Measurements from ENCODE around the gene SLC4A11. TPM values are rescaled to one million over a fixed set of nuclear protein-coding genes. Genes with fewer than 3 reads are reported as not detected.

Gene SLC4A11
- total RNA-seq, 1 donor from 2014 or later: 6.6 TPM

GRCh38 chr20:3193806-3194616, 45.0 kb downstream of the SLC4A11 start:
- H3K36me3 ChIP-seq (ENCODE audit: insufficient read depth, low read length): peaks cover 24% of the 10 kb centered on the region
- H3K36me3 Mint-ChIP-seq (ENCODE audit: low read depth, unreplicated experiment): peaks cover 40% of the 10 kb centered on the region
- H3K79me2 ChIP-seq (ENCODE audit: insufficient read depth, low read length): no peaks in the 10 kb centered on the region
- no peaks in the 10 kb centered on the region for H3K9me3 Mint-ChIP-seq (ENCODE audit: unreplicated experiment)
- TF ChIP-seq EZH2 (IDR thresholded peaks at IDR 0.05; ENCODE audit: insufficient read depth, low read length) (no peak), CTCF (IDR thresholded peaks at IDR 0.05; ENCODE audit: insufficient read depth, low read depth, low read length) (no peak)
- H3K27me3 Mint-ChIP-seq (ENCODE audit: low read depth, unreplicated experiment): no peaks in the 10 kb centered on the region
- no peaks in the 10 kb centered on the region for H3K4me1 ChIP-seq (ENCODE audit: insufficient read depth, low read length)
- FAIRE-seq (no peak), DNase-seq (ENCODE audit: low read depth) (no peak)
- H3K4me3 ChIP-seq (ENCODE audit: insufficient read depth, low read depth, low read length): no peak overlapping the region
- H3K9me3 ChIP-seq (ENCODE audit: insufficient read depth, low read depth, low read length): no peaks in the 10 kb centered on the region
- no peak overlapping the region for H3K27ac ChIP-seq (ENCODE audit: low read depth, low read length)
- H2AFZ ChIP-seq (ENCODE audit: low read depth, low read length): no peak overlapping the region
- H4K20me1 ChIP-seq (ENCODE audit: insufficient read depth, low read length): peaks cover 7% of the 10 kb centered on the region
- no peak overlapping the region for H3K4me3 Mint-ChIP-seq (ENCODE audit: unreplicated experiment)
- no peak overlapping the region for H3K9ac ChIP-seq (ENCODE audit: low read length)
- H3K27ac Mint-ChIP-seq (ENCODE audit: unreplicated experiment): no peak overlapping the region
- no peak overlapping the region for H3K4me2 ChIP-seq (ENCODE audit: low read length)
- no peaks in the 10 kb centered on the region for H3K27me3 ChIP-seq (ENCODE audit: insufficient read depth, low read length)
- no peaks in the 10 kb centered on the region for H3K4me1 Mint-ChIP-seq (ENCODE audit: low read depth, unreplicated experiment)

- Histone ChIP-seq H3K27ac (ENCODE audit: low read depth, low read length) (no peak overlapping the region), H4K20me1 (ENCODE audit: insufficient read depth, low read length) (peaks cover 7% of the 10 kb centered on the region), H3K9me3 (ENCODE audit: insufficient read depth, low read depth, low read length) (no peaks in the 10 kb centered on the region), H3K36me3 (ENCODE audit: insufficient read depth, low read length) (peaks cover 23% of the 10 kb centered on the region), H3K79me2 (ENCODE audit: insufficient read depth, low read length) (no peaks in the 10 kb centered on the region), H3K4me3 (ENCODE audit: insufficient read depth, low read depth, low read length) (no peak overlapping the region), H3K27me3 (ENCODE audit: insufficient read depth, low read length) (no peaks in the 10 kb centered on the region), H3K9ac (ENCODE audit: low read length) (no peak overlapping the region), H3K4me1 (ENCODE audit: insufficient read depth, low read length) (no peaks in the 10 kb centered on the region), H2AFZ (ENCODE audit: low read depth, low read length) (no peak overlapping the region), H3K4me2 (ENCODE audit: low read length) (no peak overlapping the region)
- DNase-seq (ENCODE audit: low read depth) (no peak), FAIRE-seq (no peak)
- H3K4me3 Mint-ChIP-seq (ENCODE audit: unreplicated experiment): no peak overlapping the region
- H3K27ac Mint-ChIP-seq (ENCODE audit: unreplicated experiment): no peak overlapping the region
- H3K36me3 Mint-ChIP-seq (ENCODE audit: low read depth, unreplicated experiment): peaks cover 42% of the 10 kb centered on the region
- no peaks in the 10 kb centered on the region for H3K27me3 Mint-ChIP-seq (ENCODE audit: low read depth, unreplicated experiment)
- no peak for TF ChIP-seq CTCF (IDR thresholded peaks at IDR 0.05; ENCODE audit: insufficient read depth, low read depth, low read length)
- TF ChIP-seq EZH2 (IDR thresholded peaks at IDR 0.05; ENCODE audit: insufficient read depth, low read length): no peak
- H3K4me1 Mint-ChIP-seq (ENCODE audit: low read depth, unreplicated experiment): no peaks in the 10 kb centered on the region
- no peaks in the 10 kb centered on the region for H3K9me3 Mint-ChIP-seq (ENCODE audit: unreplicated experiment)
These were observed 46.6 kb downstream of the SLC4A11 start for GRCh38 chr20:3192226-3193015.
